ENCODE measurements around the gene SSC5D.

GRCh38 chr19:55553217-55554182, 65.3 kb downstream of the SSC5D start:
- TF ChIP-seq CTCF (IDR thresholded peaks at IDR 0.05; ENCODE audit: low read depth, low read length, missing input control), result no peak
- TF ChIP-seq YY1 (IDR thresholded peaks at IDR 0.05), result no peak
- peak in 1 of 2 donors; percentile 10 for TF ChIP-seq RAD21 (IDR thresholded peaks at IDR 0.05)

All from liver (tissue), 3 donors.